Measurements from ENCODE around the gene CDKN2D. TPM values are rescaled to one million over a fixed set of nuclear protein-coding genes. Genes with fewer than 3 reads are reported as not detected.

Gene CDKN2D
- total RNA-seq, 2 experiments from 2014 or later, result 22.4 to 26.6 TPM

DNA sequence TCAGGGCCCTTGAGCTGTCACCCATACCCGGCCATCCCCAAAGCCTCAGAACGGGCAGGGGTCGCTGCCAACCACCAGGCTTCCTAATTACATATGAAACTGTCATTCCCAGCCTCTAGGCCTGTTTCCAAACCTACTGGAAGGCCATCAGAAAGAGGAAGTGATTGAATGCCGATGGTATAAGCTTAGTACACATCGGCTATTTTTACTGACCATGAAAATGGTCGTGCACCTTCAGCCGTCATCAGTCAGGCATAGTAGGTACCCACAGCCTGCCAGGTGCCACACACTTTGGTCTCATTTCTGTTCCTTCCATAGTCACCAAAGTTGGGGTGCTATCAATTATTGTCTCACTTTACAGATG is 13.2 kb downstream of the CDKN2D start:
- peaks cover 93% of the 10 kb centered on the region for H3K36me3 ChIP-seq (ENCODE audit: insufficient read depth, low read length)
- no peak overlapping the region for H3K4me3 ChIP-seq (ENCODE audit: low read depth, low read length, poor library complexity, severe bottlenecking)
- TF ChIP-seq, protein P1, sequence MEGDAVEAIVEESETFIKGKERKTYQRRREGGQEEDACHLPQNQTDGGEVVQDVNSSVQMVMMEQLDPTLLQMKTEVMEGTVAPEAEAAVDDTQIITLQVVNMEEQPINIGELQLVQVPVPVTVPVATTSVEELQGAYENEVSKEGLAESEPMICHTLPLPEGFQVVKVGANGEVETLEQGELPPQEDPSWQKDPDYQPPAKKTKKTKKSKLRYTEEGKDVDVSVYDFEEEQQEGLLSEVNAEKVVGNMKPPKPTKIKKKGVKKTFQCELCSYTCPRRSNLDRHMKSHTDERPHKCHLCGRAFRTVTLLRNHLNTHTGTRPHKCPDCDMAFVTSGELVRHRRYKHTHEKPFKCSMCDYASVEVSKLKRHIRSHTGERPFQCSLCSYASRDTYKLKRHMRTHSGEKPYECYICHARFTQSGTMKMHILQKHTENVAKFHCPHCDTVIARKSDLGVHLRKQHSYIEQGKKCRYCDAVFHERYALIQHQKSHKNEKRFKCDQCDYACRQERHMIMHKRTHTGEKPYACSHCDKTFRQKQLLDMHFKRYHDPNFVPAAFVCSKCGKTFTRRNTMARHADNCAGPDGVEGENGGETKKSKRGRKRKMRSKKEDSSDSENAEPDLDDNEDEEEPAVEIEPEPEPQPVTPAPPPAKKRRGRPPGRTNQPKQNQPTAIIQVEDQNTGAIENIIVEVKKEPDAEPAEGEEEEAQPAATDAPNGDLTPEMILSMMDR (conservative IDR thresholded peaks at IDR 0.05; ENCODE audit: low read length), result no peak
- no peak for TF ChIP-seq EZH2phosphoT487 (IDR thresholded peaks at IDR 0.05; ENCODE audit: borderline replicate concordance, low read depth, low read length)
- intact Hi-C loops (cut with micrococcal nuclease; ENCODE audit: unreplicated experiment), result no loop called here
- no peak overlapping the region for H2AFZ ChIP-seq (ENCODE audit: low read length)
- CTCF ChIA-PET (ENCODE audit: unreplicated experiment), result no interaction called here
- peak overlapping the region; percentile 88 for H3K27ac ChIP-seq (ENCODE audit: low read depth, low read length, poor library complexity, severe bottlenecking)
- POLR2A ChIA-PET, result no interaction called here
- no peaks in the 10 kb centered on the region; the same call in 1 of the 2 replicates for H3K79me2 ChIP-seq (ENCODE audit: insufficient read depth, low read depth, low read length)
- no peaks in the 10 kb centered on the region for H4K20me1 ChIP-seq (ENCODE audit: insufficient read depth, low read length)
- no peak for DNase-seq (ENCODE audit: low spot score)
- H3K9me3 ChIP-seq (ENCODE audit: low read length), result no peaks in the 10 kb centered on the region
- H3K4me1 ChIP-seq (ENCODE audit: insufficient read depth, low read length, poor library complexity, severe bottlenecking), result peaks cover 38% of the 10 kb centered on the region
- no peak overlapping the region for H3K4me2 ChIP-seq (ENCODE audit: low read length)
- no TSS peak for BruUV-seq (replicated peaks)
- H3K9me2 ChIP-seq (ENCODE audit: insufficient read depth, low read length), result no peaks in the 10 kb centered on the region

DNA sequence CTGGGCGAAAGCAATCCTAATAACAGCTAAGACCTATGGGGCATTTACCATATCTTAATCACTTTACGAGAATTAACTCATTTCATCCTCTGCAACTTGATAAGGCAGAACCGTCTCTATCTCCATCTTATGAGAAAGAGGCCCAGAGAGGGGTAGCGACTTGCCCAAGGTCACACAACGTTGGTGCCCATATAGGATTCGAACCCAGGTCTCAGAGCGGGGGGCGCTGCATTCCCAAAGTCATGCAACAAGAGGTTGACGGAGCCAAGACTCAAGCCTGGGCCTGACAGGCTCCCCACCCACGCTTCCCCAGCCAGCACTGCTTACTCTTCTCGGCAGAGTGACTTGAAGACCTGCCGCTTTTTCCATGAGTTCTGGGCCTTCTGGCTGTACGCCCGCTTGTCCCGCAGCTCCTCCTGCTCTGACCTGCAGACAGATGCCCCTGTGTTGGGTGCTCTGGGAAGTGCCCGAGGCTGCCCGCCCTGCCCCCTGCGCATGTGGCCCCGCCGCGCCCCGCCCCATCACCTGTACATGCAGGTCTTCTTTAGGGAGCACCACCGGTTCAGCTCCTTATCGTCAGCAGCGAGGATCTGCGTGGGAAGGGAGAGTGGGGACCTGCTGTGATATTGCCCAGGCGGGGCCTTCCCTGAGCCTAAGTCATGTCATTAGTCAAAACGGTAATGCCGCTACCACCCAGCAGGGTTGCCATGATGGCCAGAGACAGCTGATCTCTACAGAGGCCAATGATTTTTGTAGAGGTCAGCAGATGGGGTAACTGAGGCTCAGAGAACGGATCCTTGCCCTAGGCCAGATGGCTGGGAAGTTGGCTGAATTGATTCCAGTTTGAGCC is 13.8 kb downstream of the CDKN2D start:
- Histone ChIP-seq H3K79me2 (ENCODE audit: insufficient read depth, low read depth, low read length) (no peaks in the 10 kb centered on the region; the same call in 1 of the 2 replicates), H3K9me2 (ENCODE audit: insufficient read depth, low read length) (no peaks in the 10 kb centered on the region), H3K4me1 (ENCODE audit: insufficient read depth, low read length, poor library complexity, severe bottlenecking) (peaks cover 38% of the 10 kb centered on the region), H3K4me3 (ENCODE audit: low read depth, low read length, poor library complexity, severe bottlenecking) (no peak overlapping the region), H3K9me3 (ENCODE audit: low read length) (no peaks in the 10 kb centered on the region), H3K4me2 (ENCODE audit: low read length) (peak overlapping the region; percentile 67), H3K27ac (ENCODE audit: low read depth, low read length, poor library complexity, severe bottlenecking) (peak overlapping the region; percentile 88), H2AFZ (ENCODE audit: low read length) (no peak overlapping the region), H4K20me1 (ENCODE audit: insufficient read depth, low read length) (no peaks in the 10 kb centered on the region), H3K36me3 (ENCODE audit: insufficient read depth, low read length) (peaks cover 93% of the 10 kb centered on the region)
- POLR2A ChIA-PET, result no interaction called here
- intact Hi-C loops (cut with micrococcal nuclease; ENCODE audit: unreplicated experiment), result loop anchor here (1.0 kb wide), 1 partner anchor 10 kb away; no protein-coding TSS in a partner anchor
- BruUV-seq (replicated peaks), result no TSS peak
- CTCF ChIA-PET (ENCODE audit: unreplicated experiment), result interaction anchor here (1.1 kb wide), 1 partner anchor 10 kb away, joined by 5 read pairs; no protein-coding TSS in a partner anchor
- TF ChIP-seq, protein P1 (conservative IDR thresholded peaks at IDR 0.05; ENCODE audit: low read length), result no peak
- no peak for TF ChIP-seq EZH2phosphoT487 (IDR thresholded peaks at IDR 0.05; ENCODE audit: borderline replicate concordance, low read depth, low read length)
- no peak for DNase-seq (ENCODE audit: low spot score)

DNA sequence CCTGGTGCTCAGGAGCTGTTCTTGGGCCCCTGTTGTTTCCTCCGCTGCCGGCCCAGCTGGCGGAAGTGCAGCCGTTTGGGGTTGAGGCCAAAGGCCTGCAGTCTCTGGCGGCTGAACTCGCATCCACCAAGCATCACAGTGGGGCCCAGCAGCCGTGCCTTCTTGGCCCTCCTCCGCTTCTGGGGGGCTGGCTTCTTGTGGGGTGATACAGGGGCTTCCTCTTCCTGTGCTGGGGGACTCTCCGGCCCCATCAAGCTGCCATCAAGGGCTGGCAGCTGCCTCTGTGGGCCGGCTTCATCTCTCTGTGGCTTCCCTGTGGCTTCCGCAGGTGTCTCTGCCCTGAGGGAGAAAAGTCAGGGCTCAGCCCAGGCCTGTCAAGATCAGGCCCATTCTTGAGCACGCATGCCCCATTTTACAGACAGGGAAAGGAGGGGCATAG is 14.8 kb downstream of the CDKN2D start:
- peak overlapping the region; percentile 67 for H3K4me2 ChIP-seq (ENCODE audit: low read length)
- peak overlapping the region; percentile 19 for H3K4me3 ChIP-seq (ENCODE audit: low read depth, low read length, poor library complexity, severe bottlenecking)
- peak; percentile 82 for DNase-seq (ENCODE audit: low spot score)
- H3K36me3 ChIP-seq (ENCODE audit: insufficient read depth, low read length), result peaks cover 92% of the 10 kb centered on the region
- H3K4me1 ChIP-seq (ENCODE audit: insufficient read depth, low read length, poor library complexity, severe bottlenecking), result peaks cover 38% of the 10 kb centered on the region
- BruUV-seq (replicated peaks), result no TSS peak
- H3K9me3 ChIP-seq (ENCODE audit: low read length), result no peaks in the 10 kb centered on the region
- H3K9me2 ChIP-seq (ENCODE audit: insufficient read depth, low read length), result no peaks in the 10 kb centered on the region
- TF ChIP-seq, protein P1 (conservative IDR thresholded peaks at IDR 0.05; ENCODE audit: low read length), result no peak
- TF ChIP-seq EZH2phosphoT487 (IDR thresholded peaks at IDR 0.05; ENCODE audit: borderline replicate concordance, low read depth, low read length), result no peak
- no peaks in the 10 kb centered on the region for H4K20me1 ChIP-seq (ENCODE audit: insufficient read depth, low read length)
- no peak overlapping the region for H2AFZ ChIP-seq (ENCODE audit: low read length)
- H3K79me2 ChIP-seq (ENCODE audit: insufficient read depth, low read depth, low read length), result no peaks in the 10 kb centered on the region; the same call in 1 of the 2 replicates
- H3K27ac ChIP-seq (ENCODE audit: low read depth, low read length, poor library complexity, severe bottlenecking), result peak overlapping the region; percentile 88
- intact Hi-C loops (cut with micrococcal nuclease; ENCODE audit: unreplicated experiment), result loop anchor here (1.0 kb wide), 1 partner anchor 11 kb away; no protein-coding TSS in a partner anchor
- ChIA-PET CTCF (ENCODE audit: unreplicated experiment) (interaction anchor here (1.1 kb wide), 1 partner anchor 11 kb away, joined by 5 read pairs; no protein-coding TSS in a partner anchor), POLR2A (interaction anchor here (0.6 to 0.9 kb wide), 2 partner anchors 11 to 42 kb away, joined by 3 to 4 read pairs; no protein-coding TSS in a partner anchor)
